Effector memory CD4-positive, alpha-beta T cell (primary cell): Measurements from ENCODE around the gene DTNB.
"Not testable (repeated sequence)": the region's sequence is repeated elsewhere in the genome, so short reads cannot be mapped to it uniquely, and the experiment has no call there.

Experiments
- DNase-seq, 3 donors: peaks; one replicate each; pipeline ENCODE4 v3.0.0-alpha.2; 2020
- H3K27ac ChIP-seq: 2 replicates; pipeline ENCODE4 v1.7.0; 2013; ENCODE audit warnings: mild to moderate bottlenecking, low read length, moderate library complexity; ENCODE audit not compliant: insufficient read depth, poor library complexity, severe bottlenecking
- H3K27me3 ChIP-seq: replicated peaks from 2 replicates; pipeline ENCODE4 v1.7.0; 2013; ENCODE audit warnings: mild to moderate bottlenecking, low read length; ENCODE audit not compliant: insufficient read depth, control insufficient read depth, poor library complexity, severe bottlenecking
- H3K36me3 ChIP-seq: 2 replicates; pipeline ENCODE4 v1.7.0; 2013; ENCODE audit warnings: mild to moderate bottlenecking, low read length, moderate library complexity; ENCODE audit not compliant: control insufficient read depth, insufficient read depth
- H3K4me1 ChIP-seq: 2 replicates; pipeline ENCODE4 v1.7.0; 2013; ENCODE audit warnings: low read length, mild to moderate bottlenecking; ENCODE audit not compliant: control insufficient read depth, insufficient read depth, poor library complexity, severe bottlenecking
- H3K4me3 ChIP-seq: 2 replicates; pipeline ENCODE4 v1.7.0; 2013; ENCODE audit warnings: low read length, low read depth, mild to moderate bottlenecking; ENCODE audit not compliant: insufficient read depth, poor library complexity, severe bottlenecking
- H3K9me3 ChIP-seq: 2 replicates; pipeline ENCODE4 v1.7.0; 2013; ENCODE audit warnings: mild to moderate bottlenecking, low read length, moderate library complexity; ENCODE audit not compliant: control insufficient read depth

The DTNB gene

GRCh38 chr2:25635797-25636196 lies 37.6 kb downstream of the DTNB start:
- Histone ChIP-seq H3K27ac (no peak overlapping the region), H3K9me3 (no peaks in the 10 kb centered on the region), H3K27me3 (no peaks in the 10 kb centered on the region), H3K4me3 (no peak overlapping the region), H3K4me1 (no peaks in the 10 kb centered on the region), H3K36me3 (no peaks in the 10 kb centered on the region)
- DNase-seq = no peak

GRCh38 chr2:25633801-25634200 lies 39.6 kb downstream of the DTNB start:
- H3K9me3 ChIP-seq, DNase-seq, H3K27ac ChIP-seq, H3K27me3 ChIP-seq, H3K36me3 ChIP-seq, H3K4me1 ChIP-seq, H3K4me3 ChIP-seq: not testable (repeated sequence)

- Histone ChIP-seq H3K36me3 (no peaks in the 10 kb centered on the region), H3K4me3 (no peak overlapping the region), H3K27me3 (no peaks in the 10 kb centered on the region), H3K4me1 (no peaks in the 10 kb centered on the region), H3K27ac (no peak overlapping the region), H3K9me3 (no peaks in the 10 kb centered on the region)
- DNase-seq = no peak
These were observed 41.0 kb downstream of the DTNB start for GRCh38 chr2:25632396-25632795.

GRCh38 chr2:25624635-25625034 lies 48.7 kb downstream of the DTNB start:
- Histone ChIP-seq H3K9me3 (no peaks in the 10 kb centered on the region), H3K27ac (no peak overlapping the region), H3K4me1 (no peaks in the 10 kb centered on the region), H3K36me3 (peaks cover 22% of the 10 kb centered on the region), H3K27me3 (no peaks in the 10 kb centered on the region), H3K4me3 (no peak overlapping the region)
- DNase-seq = no peak

- H3K27ac ChIP-seq = no peak overlapping the region
- H3K4me1 ChIP-seq = no peaks in the 10 kb centered on the region
- H3K36me3 ChIP-seq = peaks cover 22% of the 10 kb centered on the region
- no peak for DNase-seq
- H3K9me3 ChIP-seq = no peaks in the 10 kb centered on the region
- H3K27me3 ChIP-seq = no peaks in the 10 kb centered on the region
- H3K4me3 ChIP-seq = no peak overlapping the region
These were observed 50.0 kb downstream of the DTNB start for GRCh38 chr2:25623361-25623760.

GRCh38 chr2:25620711-25621110 lies 52.7 kb downstream of the DTNB start:
- Histone ChIP-seq H3K27me3 (no peaks in the 10 kb centered on the region), H3K9me3 (no peaks in the 10 kb centered on the region), H3K4me1 (no peaks in the 10 kb centered on the region), H3K27ac (no peak overlapping the region), H3K4me3 (no peak overlapping the region), H3K36me3 (peaks cover 15% of the 10 kb centered on the region)
- no peak for DNase-seq

- H3K4me3 ChIP-seq = no peak overlapping the region
- DNase-seq = no peak
These were observed 53.3 kb downstream of the DTNB start for GRCh38 chr2:25620077-25620476.

GRCh38 chr2:25619185-25619584 lies 54.2 kb downstream of the DTNB start:
- H3K36me3 ChIP-seq = peaks cover 6% of the 10 kb centered on the region
- H3K27me3 ChIP-seq = no peaks in the 10 kb centered on the region
- no peaks in the 10 kb centered on the region for H3K9me3 ChIP-seq
- H3K27ac ChIP-seq = no peak overlapping the region
- H3K4me3 ChIP-seq = no peak overlapping the region
- H3K4me1 ChIP-seq = no peaks in the 10 kb centered on the region
- no peak for DNase-seq

More at GRCh38 chr2:25620077-25620476, 53.3 kb downstream of the DTNB start:
- no peaks in the 10 kb centered on the region for H3K4me1 ChIP-seq
- H3K9me3 ChIP-seq = no peaks in the 10 kb centered on the region
- no peaks in the 10 kb centered on the region for H3K27me3 ChIP-seq
- peaks cover 13% of the 10 kb centered on the region for H3K36me3 ChIP-seq
- H3K27ac ChIP-seq = no peak overlapping the region

GRCh38 chr2:25618676-25619075 lies 54.7 kb downstream of the DTNB start:
- H3K4me3 ChIP-seq = no peak overlapping the region

GRCh38 chr2:25617948-25618646 lies 55.3 kb downstream of the DTNB start:
- Histone ChIP-seq H3K4me3 (no peak overlapping the region), H3K36me3 (no peaks in the 10 kb centered on the region), H3K27me3 (no peaks in the 10 kb centered on the region), H3K27ac (no peak overlapping the region), H3K9me3 (no peaks in the 10 kb centered on the region), H3K4me1 (no peaks in the 10 kb centered on the region)
- DNase-seq = no peak

More at GRCh38 chr2:25618676-25619075, 54.7 kb downstream of the DTNB start:
- Histone ChIP-seq H3K27ac (no peak overlapping the region), H3K36me3 (peaks cover under 1% of the 10 kb centered on the region), H3K4me1 (no peaks in the 10 kb centered on the region), H3K9me3 (no peaks in the 10 kb centered on the region), H3K27me3 (no peaks in the 10 kb centered on the region)
- no peak for DNase-seq
